PC-9 (cell line): ENCODE data around the gene ZNF397. TPM values are rescaled to one million over a fixed set of nuclear protein-coding genes. Genes with fewer than 3 reads are reported as not detected.

ENCODE experiments used
- Bru-seq: library from RNA; stranded (reverse); fragments of 400-500 nt; gene quantifications from one replicate; lab custom pipeline; 2021; lab: Mats Ljungman, UMichigan
- BruChase-seq, 2 experiments: library from RNA; stranded (reverse); fragments of 400-500 nt; gene quantifications; one replicate each; lab custom pipeline; 2021; lab: Mats Ljungman, UMichigan
- BruUV-seq: library from RNA; stranded (reverse); fragments of 400-500 nt; replicated peaks from 2 replicates; lab custom pipeline; 2021; lab: Mats Ljungman, UMichigan
- CTCF ChIA-PET: fragments of 300-600 bp; sonication (Branson Sonifier 250); formaldehyde crosslinking; loops from one replicate; lab custom pipeline; 2022; ENCODE audit warnings: antibody characterized with exemption; lab: Charles Lee
- POLR2A ChIA-PET: fragments of 300-600 bp; sonication (Branson Sonifier 250); formaldehyde crosslinking; loops from one replicate; lab custom pipeline; 2022; ENCODE audit warnings: antibody characterized with exemption; ENCODE audit not compliant: unreplicated experiment; lab: Charles Lee
- DNase-seq, 2 experiments: peaks; one replicate each; pipeline versions ENCODE4 v3.0.0 to v3.0.0-alpha.2; 2015 to 2022; ENCODE audit warnings: mixed read lengths in 1 of 2
- H2AFZ ChIP-seq: fragments of 200-600 bp; sonication (generic); 2 replicates; pipeline ENCODE4 v1.8.1; 2017; ENCODE audit warnings: antibody characterized with exemption
- H3F3A ChIP-seq: fragments of 200-600 bp; sonication (generic); 2 replicates; pipeline ENCODE4 v1.8.1; 2017; ENCODE audit warnings: antibody characterized with exemption, mild to moderate bottlenecking, low read depth; ENCODE audit not compliant: insufficient read depth
- H3K27ac ChIP-seq: fragments of 200-600 bp; sonication (generic); 2 replicates; pipeline ENCODE4 v1.6.1; 2016; ENCODE audit warnings: mixed run types
- H3K27me3 ChIP-seq: fragments of 200-600 bp; sonication (generic); 2 replicates; pipeline ENCODE4 v1.6.1; 2016; ENCODE audit warnings: low read depth, mixed run types; ENCODE audit not compliant: insufficient read depth
- H3K36me3 ChIP-seq: fragments of 200-600 bp; sonication (generic); 2 replicates; pipeline ENCODE4 v1.6.1; 2016; ENCODE audit warnings: low read depth, mixed run types
- H3K4me1 ChIP-seq: fragments of 200-600 bp; sonication (generic); replicated peaks from 2 replicates; pipeline ENCODE4 v1.6.1; 2016; ENCODE audit warnings: mixed run types; ENCODE audit not compliant: insufficient read depth
- H3K4me2 ChIP-seq: fragments of 200-600 bp; sonication (generic); 2 replicates; pipeline ENCODE4 v1.6.1; 2017; ENCODE audit warnings: mixed run types
- H3K4me3 ChIP-seq: fragments of 200-600 bp; sonication (generic); 2 replicates; pipeline ENCODE4 v1.6.1; 2016; ENCODE audit warnings: mixed run types
- H3K79me2 ChIP-seq: fragments of 200-600 bp; sonication (generic); 2 replicates; pipeline ENCODE4 v1.6.1; 2017; ENCODE audit warnings: low read depth, mixed run types
- H3K9me2 ChIP-seq: fragments of 200-600 bp; sonication (generic); 2 replicates; pipeline ENCODE4 v1.8.1; 2017; ENCODE audit warnings: mild to moderate bottlenecking; ENCODE audit not compliant: insufficient read depth
- H3K9me3 ChIP-seq: fragments of 200-600 bp; sonication (generic); 2 replicates; pipeline ENCODE4 v1.8.1; 2016; ENCODE audit warnings: low read depth; ENCODE audit not compliant: insufficient read depth
- H4K20me1 ChIP-seq: fragments of 200-600 bp; sonication (generic); 2 replicates; pipeline ENCODE4 v1.8.1; 2017; ENCODE audit not compliant: insufficient read depth
- EZH2 ChIP-seq: fragments of 200-600 bp; sonication (generic); IDR thresholded peaks from 2 replicates; pipeline ENCODE4 v1.8.0; 2017; ENCODE audit warnings: antibody characterized with exemption, low read depth
- intact Hi-C: fragments of 100-400 bp; cut with micrococcal nuclease; formaldehyde crosslinking; loops from one replicate; pipeline ENCODE4 v1.10.0; 2022; ENCODE audit not compliant: unreplicated experiment
- long read RNA-seq: library from polyadenylated mRNA; stranded (forward); transcript quantifications from one replicate; pipeline ENCODE4 v2.0.0, GENCODE V29; 2022
- total RNA-seq: library from RNA; stranded (reverse); gene quantifications from 2 replicates; pipeline ENCODE4 v1.2.3, GENCODE V29; 2021
- TF ChIP-seq, protein P1 (sequence below): fragments of 200-600 bp; sonication (generic); conservative IDR thresholded peaks from 2 replicates; pipeline ENCODE4 v1.6.1; 2017; ENCODE audit warnings: mixed run types, antibody characterized with exemption, mild to moderate bottlenecking, moderate library complexity

Gene ZNF397
- total RNA-seq (8.1 and 9.3 TPM in 2 replicates), Bru-seq, nascent RNA (percentile 58 among the genes with signal in this experiment), BruChase-seq, experiment 1, labeled RNA remaining after a 2-hour chase (percentile 65 among the genes with signal in this experiment), BruChase-seq, experiment 2, labeled RNA remaining after a 6-hour chase (percentile 45 among the genes with signal in this experiment)
- long read RNA-seq, partial matches to known transcripts: 0 of 5 reads
- long read RNA-seq, other reads (novel, unspliced or antisense): 5 of 5 reads

DNA sequence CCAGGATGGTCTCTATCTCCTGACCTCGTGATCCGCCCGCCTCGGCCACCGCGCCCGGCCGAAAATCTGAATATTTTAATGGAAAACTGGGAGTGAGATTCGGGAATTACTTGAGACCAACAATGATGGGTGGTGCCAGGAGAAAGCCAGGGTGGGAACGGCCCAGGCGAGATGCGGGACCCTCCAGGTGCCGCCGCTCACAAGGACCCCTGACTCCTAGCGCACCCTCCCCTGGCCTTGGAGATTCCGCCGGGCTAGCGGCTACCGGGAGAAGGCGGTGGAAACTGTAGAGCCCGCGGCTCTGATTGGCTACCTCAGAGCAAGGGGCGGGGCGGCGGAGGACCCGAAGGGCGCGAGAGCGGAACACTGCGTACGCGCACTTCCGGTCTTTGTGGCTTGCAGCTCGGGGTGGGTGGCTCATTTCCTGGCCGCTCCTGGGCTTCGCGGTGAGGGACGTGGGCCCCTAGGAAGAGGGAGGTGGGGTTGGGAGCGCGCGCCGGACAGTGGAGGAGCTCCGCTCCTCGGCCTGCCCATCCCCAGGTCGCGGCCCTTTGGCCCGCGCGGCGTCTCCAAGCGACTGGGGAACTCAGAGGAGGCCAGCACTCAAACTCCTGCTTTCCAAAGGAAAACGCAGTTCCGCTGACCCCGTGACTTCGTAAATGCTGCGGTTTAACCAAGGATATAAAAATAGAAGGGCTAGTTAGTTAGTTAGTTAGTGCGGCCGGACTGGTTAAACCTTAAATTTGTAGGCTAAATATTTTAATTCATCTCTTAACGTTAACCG, at the start of gene ZNF397:
Gene ZNF397, plus strand, starts transcription at position 371 of the 784 bp plus-strand sequence. CDS start 1,437 bp downstream, outside the sequence.
- Histone ChIP-seq H3K27me3 (no peaks in the 10 kb centered on the region), H4K20me1 (no peaks in the 10 kb centered on the region), H3K9me3 (peaks cover 18% of the 10 kb centered on the region), H3F3A (0 out of 2 replicates have a peak, but pooled peaks cover 3% of the 10 kb centered on the region), H3K79me2 (peaks cover 13% of the 10 kb centered on the region; the same call in 1 of the 2 replicates), H3K4me2 (peak within 1 kb of the TSS; percentile 96), H3K4me3 (peak within 1 kb of the TSS; percentile 92), H2AFZ (peak within 1 kb of the TSS; percentile 100), H3K4me1 (no peaks in the 10 kb centered on the region; the same call in 1 of the 2 replicates), H3K9me2 (no peaks in the 10 kb centered on the region), H3K36me3 (peaks cover 29% of the 10 kb centered on the region), H3K27ac (peak within 1 kb of the TSS; percentile 67)
- no peak for TF ChIP-seq EZH2
- TF ChIP-seq, protein P1, sequence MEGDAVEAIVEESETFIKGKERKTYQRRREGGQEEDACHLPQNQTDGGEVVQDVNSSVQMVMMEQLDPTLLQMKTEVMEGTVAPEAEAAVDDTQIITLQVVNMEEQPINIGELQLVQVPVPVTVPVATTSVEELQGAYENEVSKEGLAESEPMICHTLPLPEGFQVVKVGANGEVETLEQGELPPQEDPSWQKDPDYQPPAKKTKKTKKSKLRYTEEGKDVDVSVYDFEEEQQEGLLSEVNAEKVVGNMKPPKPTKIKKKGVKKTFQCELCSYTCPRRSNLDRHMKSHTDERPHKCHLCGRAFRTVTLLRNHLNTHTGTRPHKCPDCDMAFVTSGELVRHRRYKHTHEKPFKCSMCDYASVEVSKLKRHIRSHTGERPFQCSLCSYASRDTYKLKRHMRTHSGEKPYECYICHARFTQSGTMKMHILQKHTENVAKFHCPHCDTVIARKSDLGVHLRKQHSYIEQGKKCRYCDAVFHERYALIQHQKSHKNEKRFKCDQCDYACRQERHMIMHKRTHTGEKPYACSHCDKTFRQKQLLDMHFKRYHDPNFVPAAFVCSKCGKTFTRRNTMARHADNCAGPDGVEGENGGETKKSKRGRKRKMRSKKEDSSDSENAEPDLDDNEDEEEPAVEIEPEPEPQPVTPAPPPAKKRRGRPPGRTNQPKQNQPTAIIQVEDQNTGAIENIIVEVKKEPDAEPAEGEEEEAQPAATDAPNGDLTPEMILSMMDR: no peak
- intact Hi-C loops: loop anchor here (10.0 kb wide), 1 partner anchor 104 kb away; the partner anchor contains the start of gene ZNF24
- peak; percentile 80 to 87 for DNase-seq
- CTCF ChIA-PET: interaction anchor here (1.0 kb wide), 1 partner anchor 9 kb away, joined by 3 read pairs; no protein-coding TSS in a partner anchor
- POLR2A ChIA-PET: interaction anchor here (0.6 to 0.9 kb wide), 3 partner anchors 272 to 1609 kb away, joined by 3 to 23 read pairs (median 13); no protein-coding TSS in a partner anchor
- TSS peak; percentile 37 for BruUV-seq

DNA sequence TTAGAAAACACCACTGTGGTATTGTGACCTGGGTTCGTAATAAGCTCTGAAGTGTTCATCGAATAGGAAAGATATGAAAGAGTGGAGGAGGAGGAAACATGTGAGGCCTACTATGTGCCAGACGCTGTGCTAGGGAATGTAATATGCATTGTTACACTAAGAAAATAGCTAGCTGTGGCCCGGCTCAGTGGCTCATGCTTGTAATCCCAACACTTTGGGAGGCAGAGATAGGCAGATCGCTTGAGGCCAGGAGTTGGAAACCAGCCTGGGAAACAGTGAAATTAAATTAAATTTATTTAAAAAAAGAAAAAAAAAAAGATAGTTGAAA, 49.2 kb upstream of the ZNF397 start:
- ChIA-PET CTCF (no interaction called here), POLR2A (no interaction called here)
- H4K20me1 ChIP-seq: no peaks in the 10 kb centered on the region
- H3K79me2 ChIP-seq: no peaks in the 10 kb centered on the region
- H3K9me2 ChIP-seq: no peaks in the 10 kb centered on the region
- H2AFZ ChIP-seq: no peak overlapping the region
- H3K9me3 ChIP-seq: no peaks in the 10 kb centered on the region
- no peaks in the 10 kb centered on the region for H3K36me3 ChIP-seq
- H3K4me2 ChIP-seq: no peak overlapping the region
- no peak overlapping the region for H3K4me3 ChIP-seq
- H3K27ac ChIP-seq: no peak overlapping the region
- H3F3A ChIP-seq: no peaks in the 10 kb centered on the region
- TF ChIP-seq EZH2: no peak
- TF ChIP-seq, protein P1: no peak
- H3K4me1 ChIP-seq: no peaks in the 10 kb centered on the region
- H3K27me3 ChIP-seq: no peaks in the 10 kb centered on the region
- no TSS peak for BruUV-seq
- intact Hi-C loops: no loop called here
- no peak for DNase-seq

DNA sequence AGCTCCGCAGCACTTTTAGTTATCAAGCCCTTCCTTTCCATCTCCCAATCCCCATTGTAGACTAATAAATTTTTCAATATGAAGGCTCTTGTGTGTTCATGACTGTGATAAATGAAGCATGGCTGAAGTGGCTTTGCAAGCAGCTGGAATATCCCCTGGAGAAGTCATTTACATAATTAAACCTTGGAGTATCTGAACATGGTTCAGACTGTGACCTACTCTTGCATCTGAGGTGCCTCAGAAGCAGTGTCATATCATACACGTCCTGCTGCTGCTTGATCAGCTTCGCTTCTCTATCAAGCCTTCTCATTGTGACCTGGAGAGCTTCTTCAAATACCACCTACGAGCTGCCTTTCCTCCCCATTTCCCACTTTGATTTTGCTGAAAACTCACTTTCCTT, 48.4 kb upstream of the ZNF397 start:
- no peak overlapping the region for H3K4me2 ChIP-seq
- no peak for DNase-seq
- no peaks in the 10 kb centered on the region for H4K20me1 ChIP-seq
- H3K27me3 ChIP-seq: no peaks in the 10 kb centered on the region
- TF ChIP-seq, protein P1: no peak
- TF ChIP-seq EZH2: no peak
- no peaks in the 10 kb centered on the region for H3K4me1 ChIP-seq
- ChIA-PET CTCF (no interaction called here), POLR2A (no interaction called here)
- H3K27ac ChIP-seq: no peak overlapping the region
- no TSS peak for BruUV-seq
- no peak overlapping the region for H2AFZ ChIP-seq
- no peaks in the 10 kb centered on the region for H3K9me3 ChIP-seq
- no peaks in the 10 kb centered on the region for H3K9me2 ChIP-seq
- no peak overlapping the region for H3K4me3 ChIP-seq
- intact Hi-C loops: no loop called here
- no peaks in the 10 kb centered on the region for H3K79me2 ChIP-seq
- H3F3A ChIP-seq: no peaks in the 10 kb centered on the region
- no peaks in the 10 kb centered on the region for H3K36me3 ChIP-seq
